ENCODE data around the gene ENOSF1. TPM values are rescaled to one million over a fixed set of nuclear protein-coding genes. Genes with fewer than 3 reads are reported as not detected.

The ENOSF1 gene
- total and polyA plus RNA-seq, 2 of the 13 experiments (the other 11 are each of a cell fraction or from before 2014, with no cell fraction given) = 37.6 to 40.1 TPM

DNA sequence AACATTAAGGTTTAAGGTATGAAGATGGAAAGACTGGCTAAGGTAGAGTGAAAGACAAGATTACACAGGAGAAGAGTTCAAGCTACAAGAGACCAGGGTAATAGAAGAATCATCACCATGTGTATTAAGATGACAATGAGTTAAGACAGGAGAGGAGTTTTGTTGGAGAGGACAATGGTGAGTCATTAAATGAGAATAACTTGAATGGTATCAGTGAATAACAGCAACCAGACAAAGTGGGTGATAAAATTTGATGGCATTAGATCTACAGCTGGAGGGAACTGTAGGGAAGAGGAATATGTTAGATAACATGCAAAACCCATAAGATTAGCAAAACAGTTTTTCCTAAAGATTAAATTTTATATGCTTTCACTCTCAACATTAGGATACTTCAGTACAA, 18.8 kb upstream of the ENOSF1 start:
- no peak for FAIRE-seq
- TF ChIP-seq SNAI1 (CRISPR knock-in tag; IDR thresholded peaks at IDR 0.05; ENCODE audit: borderline replicate concordance) = no peak
- TF ChIP-seq ZNF20 (CRISPR knock-in tag; IDR thresholded peaks at IDR 0.05) = no peak
- TF ChIP-seq NR3C1 (CRISPR knock-in tag; IDR thresholded peaks at IDR 0.05) = no peak
- TF ChIP-seq GATA4 (IDR thresholded peaks at IDR 0.05; ENCODE audit: borderline replicate concordance, low read depth) = no peak
- no peak for TF ChIP-seq SKI (IDR thresholded peaks at IDR 0.05; ENCODE audit: partially characterized antibody)
- TF ChIP-seq PAF1 (CRISPR knock-in tag; IDR thresholded peaks at IDR 0.05) = no peak
- TF ChIP-seq, protein P1, sequence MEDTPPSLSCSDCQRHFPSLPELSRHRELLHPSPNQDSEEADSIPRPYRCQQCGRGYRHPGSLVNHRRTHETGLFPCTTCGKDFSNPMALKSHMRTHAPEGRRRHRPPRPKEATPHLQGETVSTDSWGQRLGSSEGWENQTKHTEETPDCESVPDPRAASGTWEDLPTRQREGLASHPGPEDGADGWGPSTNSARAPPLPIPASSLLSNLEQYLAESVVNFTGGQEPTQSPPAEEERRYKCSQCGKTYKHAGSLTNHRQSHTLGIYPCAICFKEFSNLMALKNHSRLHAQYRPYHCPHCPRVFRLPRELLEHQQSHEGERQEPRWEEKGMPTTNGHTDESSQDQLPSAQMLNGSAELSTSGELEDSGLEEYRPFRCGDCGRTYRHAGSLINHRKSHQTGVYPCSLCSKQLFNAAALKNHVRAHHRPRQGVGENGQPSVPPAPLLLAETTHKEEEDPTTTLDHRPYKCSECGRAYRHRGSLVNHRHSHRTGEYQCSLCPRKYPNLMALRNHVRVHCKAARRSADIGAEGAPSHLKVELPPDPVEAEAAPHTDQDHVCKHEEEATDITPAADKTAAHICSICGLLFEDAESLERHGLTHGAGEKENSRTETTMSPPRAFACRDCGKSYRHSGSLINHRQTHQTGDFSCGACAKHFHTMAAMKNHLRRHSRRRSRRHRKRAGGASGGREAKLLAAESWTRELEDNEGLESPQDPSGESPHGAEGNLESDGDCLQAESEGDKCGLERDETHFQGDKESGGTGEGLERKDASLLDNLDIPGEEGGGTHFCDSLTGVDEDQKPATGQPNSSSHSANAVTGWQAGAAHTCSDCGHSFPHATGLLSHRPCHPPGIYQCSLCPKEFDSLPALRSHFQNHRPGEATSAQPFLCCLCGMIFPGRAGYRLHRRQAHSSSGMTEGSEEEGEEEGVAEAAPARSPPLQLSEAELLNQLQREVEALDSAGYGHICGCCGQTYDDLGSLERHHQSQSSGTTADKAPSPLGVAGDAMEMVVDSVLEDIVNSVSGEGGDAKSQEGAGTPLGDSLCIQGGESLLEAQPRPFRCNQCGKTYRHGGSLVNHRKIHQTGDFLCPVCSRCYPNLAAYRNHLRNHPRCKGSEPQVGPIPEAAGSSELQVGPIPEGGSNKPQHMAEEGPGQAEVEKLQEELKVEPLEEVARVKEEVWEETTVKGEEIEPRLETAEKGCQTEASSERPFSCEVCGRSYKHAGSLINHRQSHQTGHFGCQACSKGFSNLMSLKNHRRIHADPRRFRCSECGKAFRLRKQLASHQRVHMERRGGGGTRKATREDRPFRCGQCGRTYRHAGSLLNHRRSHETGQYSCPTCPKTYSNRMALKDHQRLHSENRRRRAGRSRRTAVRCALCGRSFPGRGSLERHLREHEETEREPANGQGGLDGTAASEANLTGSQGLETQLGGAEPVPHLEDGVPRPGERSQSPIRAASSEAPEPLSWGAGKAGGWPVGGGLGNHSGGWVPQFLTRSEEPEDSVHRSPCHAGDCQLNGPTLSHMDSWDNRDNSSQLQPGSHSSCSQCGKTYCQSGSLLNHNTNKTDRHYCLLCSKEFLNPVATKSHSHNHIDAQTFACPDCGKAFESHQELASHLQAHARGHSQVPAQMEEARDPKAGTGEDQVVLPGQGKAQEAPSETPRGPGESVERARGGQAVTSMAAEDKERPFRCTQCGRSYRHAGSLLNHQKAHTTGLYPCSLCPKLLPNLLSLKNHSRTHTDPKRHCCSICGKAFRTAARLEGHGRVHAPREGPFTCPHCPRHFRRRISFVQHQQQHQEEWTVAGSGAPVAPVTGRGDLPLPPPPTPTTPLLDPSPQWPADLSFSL (CRISPR knock-in tag; IDR thresholded peaks at IDR 0.05) = no peak
- no peak for TF ChIP-seq TMF1 (CRISPR knock-in tag; IDR thresholded peaks at IDR 0.05; ENCODE audit: low read depth)
- TF ChIP-seq MED13 (CRISPR knock-in tag; IDR thresholded peaks at IDR 0.05) = no peak
- TF ChIP-seq SCMH1 (CRISPR knock-in tag; IDR thresholded peaks at IDR 0.05; ENCODE audit: borderline replicate concordance) = no peak
- TF ChIP-seq TCF7L2 (IDR thresholded peaks at IDR 0.05; ENCODE audit: low read depth, low read length) = no peak
- TF ChIP-seq PHF21A (CRISPR knock-in tag; IDR thresholded peaks at IDR 0.05) = no peak
- TF ChIP-seq, protein P2, sequence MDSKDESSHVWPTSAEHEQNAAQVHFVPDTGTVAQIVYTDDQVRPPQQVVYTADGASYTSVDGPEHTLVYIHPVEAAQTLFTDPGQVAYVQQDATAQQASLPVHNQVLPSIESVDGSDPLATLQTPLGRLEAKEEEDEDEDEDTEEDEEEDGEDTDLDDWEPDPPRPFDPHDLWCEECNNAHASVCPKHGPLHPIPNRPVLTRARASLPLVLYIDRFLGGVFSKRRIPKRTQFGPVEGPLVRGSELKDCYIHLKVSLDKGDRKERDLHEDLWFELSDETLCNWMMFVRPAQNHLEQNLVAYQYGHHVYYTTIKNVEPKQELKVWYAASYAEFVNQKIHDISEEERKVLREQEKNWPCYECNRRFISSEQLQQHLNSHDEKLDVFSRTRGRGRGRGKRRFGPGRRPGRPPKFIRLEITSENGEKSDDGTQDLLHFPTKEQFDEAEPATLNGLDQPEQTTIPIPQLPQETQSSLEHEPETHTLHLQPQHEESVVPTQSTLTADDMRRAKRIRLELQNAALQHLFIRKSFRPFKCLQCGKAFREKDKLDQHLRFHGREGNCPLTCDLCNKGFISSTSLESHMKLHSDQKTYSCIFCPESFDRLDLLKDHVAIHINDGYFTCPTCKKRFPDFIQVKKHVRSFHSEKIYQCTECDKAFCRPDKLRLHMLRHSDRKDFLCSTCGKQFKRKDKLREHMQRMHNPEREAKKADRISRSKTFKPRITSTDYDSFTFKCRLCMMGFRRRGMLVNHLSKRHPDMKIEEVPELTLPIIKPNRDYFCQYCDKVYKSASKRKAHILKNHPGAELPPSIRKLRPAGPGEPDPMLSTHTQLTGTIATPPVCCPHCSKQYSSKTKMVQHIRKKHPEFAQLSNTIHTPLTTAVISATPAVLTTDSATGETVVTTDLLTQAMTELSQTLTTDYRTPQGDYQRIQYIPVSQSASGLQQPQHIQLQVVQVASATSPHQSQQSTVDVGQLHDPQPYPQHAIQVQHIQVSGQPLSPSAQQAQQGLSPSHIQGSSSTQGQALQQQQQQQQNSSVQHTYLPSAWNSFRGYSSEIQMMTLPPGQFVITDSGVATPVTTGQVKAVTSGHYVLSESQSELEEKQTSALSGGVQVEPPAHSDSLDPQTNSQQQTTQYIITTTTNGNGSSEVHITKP (CRISPR knock-in tag; IDR thresholded peaks at IDR 0.05; ENCODE audit: low read depth) = no peak
- TF ChIP-seq, protein P3, sequence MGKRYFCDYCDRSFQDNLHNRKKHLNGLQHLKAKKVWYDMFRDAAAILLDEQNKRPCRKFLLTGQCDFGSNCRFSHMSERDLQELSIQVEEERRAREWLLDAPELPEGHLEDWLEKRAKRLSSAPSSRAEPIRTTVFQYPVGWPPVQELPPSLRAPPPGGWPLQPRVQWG (CRISPR knock-in tag; IDR thresholded peaks at IDR 0.05; ENCODE audit: borderline replicate concordance, low read depth) = no peak

More for the DNA sequence above, 18.8 kb upstream of the ENOSF1 start:
- intact Hi-C loops (cut with micrococcal nuclease; ENCODE audit: unreplicated experiment) (loop anchor here (2.0 kb wide), 1 partner anchor 106 kb away; no protein-coding TSS in a partner anchor), in situ Hi-C loops (cut with HindIII; ENCODE audit: extremely low pct_ligation_motif_present, low pct_unique_long_range_greater_than_20kb) (no loop called here)
- Histone ChIP-seq H3K9ac (ENCODE audit: insufficient read depth, low read depth, low read length) (no peak overlapping the region), H4K20me1 (ENCODE audit: insufficient read depth, low read length) (no peaks in the 10 kb centered on the region), H3K9me3 (ENCODE audit: low read length) (no peaks in the 10 kb centered on the region), H3K4me1 (ENCODE audit: insufficient read depth, low read length) (no peaks in the 10 kb centered on the region), H3K4me3 (replicated peaks in 1 of 3; ENCODE audit: insufficient read depth in 1 of 3, low read depth in 2 of 3, low read length in 3 of 3) (no peak overlapping the region), H2AFZ (ENCODE audit: low read length) (no peak overlapping the region), H3K27ac (ENCODE audit: extremely low read length, insufficient read depth, low read length) (no peak overlapping the region), H3K79me2 (ENCODE audit: insufficient read depth, low read length) (no peaks in the 10 kb centered on the region), H3K27me3 (ENCODE audit: control insufficient read depth in 1 of 2, insufficient read depth in 2 of 2, low read length in 2 of 2) (no peaks in the 10 kb centered on the region), H3K36me3 (replicated peaks in 1 of 2; ENCODE audit: control insufficient read depth in 1 of 2, insufficient read depth in 2 of 2, low read length in 2 of 2) (peaks cover 4 to 18% of the 10 kb centered on the region in 2 experiments; a peak in 4 of 5 replicates), H3K4me2 (ENCODE audit: low read depth, low read length) (no peak overlapping the region)
- no TSS peak for BruUV-seq (replicated peaks)
- no peak for DNase-seq (ENCODE audit: low spot score)
- no peak for ATAC-seq
- CTCF ChIA-PET (ENCODE audit: low intra/inter-chr PET ratio, low total read pairs) = no interaction called here
- POLR2A ChIA-PET = no interaction called here

All from HepG2 (cell line).